ENCODE results near the gene HOOK2.

GRCh38 chr19:12723641-12724426 lies 51.5 kb downstream of the HOOK2 start, which contains the start of gene TNPO2:
- TF ChIP-seq SP4 (IDR thresholded peaks at IDR 0.05; ENCODE audit: low read length) = no peak
- TF ChIP-seq, protein P1, sequence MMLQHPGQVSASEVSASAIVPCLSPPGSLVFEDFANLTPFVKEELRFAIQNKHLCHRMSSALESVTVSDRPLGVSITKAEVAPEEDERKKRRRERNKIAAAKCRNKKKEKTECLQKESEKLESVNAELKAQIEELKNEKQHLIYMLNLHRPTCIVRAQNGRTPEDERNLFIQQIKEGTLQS (IDR thresholded peaks at IDR 0.05; ENCODE audit: insufficient read depth, low read depth, low read length) = no peak
- TF ChIP-seq CTCF (IDR thresholded peaks at IDR 0.05; ENCODE audit: control extremely low read depth in 1 of 3, insufficient read depth in 1 of 3, low read depth in 1 of 3, low read length in 3 of 3) = no peak
- peak; percentile 76 for TF ChIP-seq TAF1 (IDR thresholded peaks at IDR 0.05; ENCODE audit: low read depth, low read length)
- peak in 1 of 2 experiments; percentile 73; a peak in 2 of 3 replicates for TF ChIP-seq POLR2A (IDR thresholded peaks at IDR 0.05; ENCODE audit: control extremely low read depth in 1 of 2, low read depth in 2 of 2, low read length in 2 of 2)
- no peak for TF ChIP-seq CHD2 (IDR thresholded peaks at IDR 0.05; ENCODE audit: low read length)
- TF ChIP-seq SUZ12 (IDR thresholded peaks at IDR 0.05; ENCODE audit: low read length) = no peak
- TF ChIP-seq CEBPB (IDR thresholded peaks at IDR 0.05; ENCODE audit: low read depth, low read length) = no peak
